Neural progenitor cell (in vitro differentiated cells): ENCODE measurements around the gene STYX. TPM values are rescaled to one million over a fixed set of nuclear protein-coding genes. Genes with fewer than 3 reads are reported as not detected.

Experiments used
- DNase-seq: peaks from one replicate; pipeline ENCODE4 v3.0.0-alpha.2; 2016; ENCODE audit warnings: low spot score
- H2AFZ ChIP-seq: fragments of 200-600 bp; sonication (generic); replicated peaks from 2 replicates; pipeline ENCODE4 v1.6.1; 2016; ENCODE audit warnings: antibody characterized with exemption
- H3F3A ChIP-seq: fragments of 200-600 bp; sonication (generic); 2 replicates; pipeline ENCODE4 v1.6.1; 2016; ENCODE audit warnings: antibody characterized with exemption, low read depth
- H3K27ac ChIP-seq: fragments of 200-600 bp; sonication (generic); 2 replicates; pipeline ENCODE4 v1.5.1; 2016; ENCODE audit warnings: mild to moderate bottlenecking
- H3K27me3 ChIP-seq: fragments of 200-600 bp; sonication (generic); 2 replicates; pipeline ENCODE4 v1.6.1; 2016; ENCODE audit warnings: mild to moderate bottlenecking, moderate library complexity
- H3K36me3 ChIP-seq: fragments of 200-600 bp; sonication (generic); 2 replicates; pipeline ENCODE4 v1.5.1; 2016
- H3K4me1 ChIP-seq: fragments of 200-600 bp; sonication (generic); 2 replicates; pipeline ENCODE4 v1.6.1; 2016; ENCODE audit warnings: mixed run types
- H3K4me2 ChIP-seq: fragments of 200-600 bp; sonication (generic); 2 replicates; pipeline ENCODE4 v1.6.1; 2016
- H3K4me3 ChIP-seq: fragments of 200-600 bp; sonication (generic); 2 replicates; pipeline ENCODE4 v1.5.1; 2016
- H3K79me2 ChIP-seq: fragments of 200-600 bp; sonication (generic); 2 replicates; pipeline ENCODE4 v1.6.1; 2016; ENCODE audit warnings: low read depth
- H3K9ac ChIP-seq: fragments of 200-600 bp; sonication (generic); 2 replicates; pipeline ENCODE4 v1.6.1; 2016
- H3K9me3 ChIP-seq: fragments of 200-600 bp; sonication (generic); 2 replicates; pipeline ENCODE4 v1.5.1; 2016; ENCODE audit warnings: low read depth
- H4K20me1 ChIP-seq: fragments of 200-600 bp; sonication (generic); 2 replicates; pipeline ENCODE4 v1.6.1; 2016; ENCODE audit warnings: low read depth
- H3K27ac Mint-ChIP-seq: 3 replicates; pipeline ENCODE4 v1.8.0; 2021; ENCODE audit warnings: mixed read lengths
- H3K27me3 Mint-ChIP-seq: 2 replicates; pipeline ENCODE4 v1.8.0; 2022; ENCODE audit warnings: low read depth, mild to moderate bottlenecking, inconsistent platforms, moderate library complexity, mixed read lengths; ENCODE audit not compliant: insufficient read depth
- H3K36me3 Mint-ChIP-seq: 3 replicates; pipeline ENCODE4 v1.8.0; 2021; ENCODE audit warnings: mixed read lengths
- H3K4me1 Mint-ChIP-seq: 3 replicates; pipeline ENCODE4 v1.8.0; 2021; ENCODE audit warnings: mixed read lengths
- H3K4me3 Mint-ChIP-seq: 3 replicates; pipeline ENCODE4 v1.8.0; 2021; ENCODE audit warnings: mild to moderate bottlenecking, moderate library complexity, mixed read lengths
- H3K9me3 Mint-ChIP-seq: 3 replicates; pipeline ENCODE4 v1.8.0; 2020; ENCODE audit warnings: mixed read lengths
- EZH2 ChIP-seq: fragments of 200-600 bp; sonication (generic); IDR thresholded peaks from 2 replicates; pipeline ENCODE4 v1.6.1; 2017; ENCODE audit warnings: antibody characterized with exemption, mild to moderate bottlenecking, moderate library complexity
- EZH2phosphoT487 ChIP-seq: fragments of 200-600 bp; sonication (generic); IDR thresholded peaks from 2 replicates; pipeline ENCODE4 v1.6.1; 2017; ENCODE audit warnings: antibody characterized with exemption
- total RNA-seq: library from RNA; depleted of rRNA; stranded (reverse); fragments of >200 nt; gene quantifications from 2 replicates; pipeline ENCODE4 v1.2.3, GENCODE V29; 2015; ENCODE audit warnings: low replicate concordance
- TF ChIP-seq, protein P1 (sequence below): fragments of 200-600 bp; sonication (generic); IDR thresholded peaks from 2 replicates; pipeline ENCODE4 v1.5.1; 2017; ENCODE audit warnings: antibody characterized with exemption, mild to moderate bottlenecking

STYX gene
- total RNA-seq, 1 donor from 2014 or later = 55.7 TPM

DNA sequence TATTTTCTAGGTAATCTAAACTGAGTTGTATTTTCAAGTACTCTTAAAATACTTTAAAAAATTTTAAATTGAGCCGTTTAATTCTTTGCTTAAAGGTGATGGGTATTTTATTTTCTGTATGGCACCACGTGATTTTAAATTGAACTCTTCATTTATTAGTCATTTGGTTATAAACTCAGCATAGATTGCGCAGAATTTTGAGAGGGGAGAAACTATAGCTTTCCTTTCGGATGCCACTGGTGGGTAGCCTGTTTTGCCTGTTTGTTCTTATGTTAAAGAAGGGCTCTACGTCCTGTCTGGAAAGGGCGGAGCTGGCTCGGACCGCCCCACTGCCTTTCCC is 411 bp upstream of the STYX start:
- Histone ChIP-seq H4K20me1 (no peaks in the 10 kb centered on the region), H3K4me2 (peak overlapping the region; percentile 61), H3K36me3 (peaks cover 14% of the 10 kb centered on the region), H2AFZ (no peak overlapping the region), H3F3A (peaks cover 43% of the 10 kb centered on the region), H3K4me1 (peaks cover 14% of the 10 kb centered on the region), H3K4me3 (peak overlapping the region; percentile 37), H3K27ac (no peak overlapping the region), H3K27me3 (no peaks in the 10 kb centered on the region), H3K79me2 (peaks cover 56% of the 10 kb centered on the region), H3K9me3 (no peaks in the 10 kb centered on the region), H3K9ac (no peak overlapping the region)
- Mint-ChIP-seq H3K27ac (no peak overlapping the region), H3K4me3 (peak overlapping the region; percentile 98), H3K27me3 (peaks cover 4% of the 10 kb centered on the region), H3K4me1 (peaks cover 12% of the 10 kb centered on the region), H3K9me3 (peaks cover 2% of the 10 kb centered on the region), H3K36me3 (peaks cover 27% of the 10 kb centered on the region)
- no peak for DNase-seq
- TF ChIP-seq EZH2 (no peak), EZH2phosphoT487 (no peak)
- TF ChIP-seq, protein P1, sequence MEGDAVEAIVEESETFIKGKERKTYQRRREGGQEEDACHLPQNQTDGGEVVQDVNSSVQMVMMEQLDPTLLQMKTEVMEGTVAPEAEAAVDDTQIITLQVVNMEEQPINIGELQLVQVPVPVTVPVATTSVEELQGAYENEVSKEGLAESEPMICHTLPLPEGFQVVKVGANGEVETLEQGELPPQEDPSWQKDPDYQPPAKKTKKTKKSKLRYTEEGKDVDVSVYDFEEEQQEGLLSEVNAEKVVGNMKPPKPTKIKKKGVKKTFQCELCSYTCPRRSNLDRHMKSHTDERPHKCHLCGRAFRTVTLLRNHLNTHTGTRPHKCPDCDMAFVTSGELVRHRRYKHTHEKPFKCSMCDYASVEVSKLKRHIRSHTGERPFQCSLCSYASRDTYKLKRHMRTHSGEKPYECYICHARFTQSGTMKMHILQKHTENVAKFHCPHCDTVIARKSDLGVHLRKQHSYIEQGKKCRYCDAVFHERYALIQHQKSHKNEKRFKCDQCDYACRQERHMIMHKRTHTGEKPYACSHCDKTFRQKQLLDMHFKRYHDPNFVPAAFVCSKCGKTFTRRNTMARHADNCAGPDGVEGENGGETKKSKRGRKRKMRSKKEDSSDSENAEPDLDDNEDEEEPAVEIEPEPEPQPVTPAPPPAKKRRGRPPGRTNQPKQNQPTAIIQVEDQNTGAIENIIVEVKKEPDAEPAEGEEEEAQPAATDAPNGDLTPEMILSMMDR = no peak

DNA sequence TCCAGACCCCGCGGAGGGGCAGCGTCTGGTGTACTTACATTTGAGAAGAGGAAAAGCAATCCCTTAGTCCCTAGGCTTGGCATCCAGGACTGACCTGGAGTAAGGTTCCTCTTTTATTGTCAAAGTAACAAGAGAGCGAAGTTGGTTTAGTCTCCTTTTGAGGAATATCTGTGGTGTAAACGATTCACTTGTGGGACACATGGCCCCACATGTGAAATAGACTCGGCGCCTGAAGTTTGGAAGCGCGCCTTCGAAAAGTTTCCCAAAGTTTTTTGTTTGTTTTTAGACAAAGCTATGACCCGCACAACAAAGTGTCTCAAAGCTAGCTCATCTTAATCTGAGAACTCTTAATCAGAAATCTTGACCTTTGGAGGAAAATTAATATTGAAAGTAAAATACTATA is 744 bp downstream of the STYX start:
- peaks cover 5% of the 10 kb centered on the region for H4K20me1 ChIP-seq
- Mint-ChIP-seq H3K9me3 (peaks cover 2% of the 10 kb centered on the region), H3K4me3 (peak overlapping the region; percentile 98), H3K27ac (peak overlapping the region; percentile 89), H3K27me3 (peaks cover 4% of the 10 kb centered on the region), H3K36me3 (peaks cover 29% of the 10 kb centered on the region), H3K4me1 (peaks cover 15% of the 10 kb centered on the region)
- no peaks in the 10 kb centered on the region for H3K9me3 ChIP-seq
- H3K27ac ChIP-seq = peak overlapping the region; percentile 72
- peaks cover 13% of the 10 kb centered on the region for H3K36me3 ChIP-seq
- no peak for DNase-seq
- H3K4me2 ChIP-seq = peak overlapping the region; percentile 93
- H3K27me3 ChIP-seq = no peaks in the 10 kb centered on the region
- H3K4me3 ChIP-seq = peak overlapping the region; percentile 90
- peaks cover 53% of the 10 kb centered on the region for H3F3A ChIP-seq
- TF ChIP-seq EZH2phosphoT487 (no peak), EZH2 (no peak)
- TF ChIP-seq, protein P1 = no peak
- H3K9ac ChIP-seq = peak overlapping the region; percentile 80
- H3K79me2 ChIP-seq = peaks cover 67% of the 10 kb centered on the region
- peaks cover 23% of the 10 kb centered on the region for H3K4me1 ChIP-seq
- H2AFZ ChIP-seq = peak overlapping the region; percentile 48

DNA sequence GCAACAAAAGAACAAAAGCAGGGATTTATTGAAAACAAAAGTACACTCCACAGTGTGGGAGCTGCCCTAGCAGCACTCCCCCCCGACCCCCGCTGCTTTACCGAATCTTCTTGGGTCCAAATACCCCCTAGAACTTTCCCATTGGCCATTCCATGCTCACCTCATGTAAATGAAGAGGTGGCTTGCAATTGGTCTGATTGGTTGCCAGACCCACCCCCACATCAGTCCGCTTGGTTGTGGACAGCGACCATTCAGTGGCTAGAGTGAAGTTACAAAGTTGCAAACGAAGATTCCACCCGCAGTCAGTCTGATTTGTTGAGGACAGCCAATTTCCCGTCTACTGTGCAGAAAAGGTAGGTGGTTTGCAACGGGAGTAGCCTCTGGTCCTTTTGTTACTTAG is 3.9 kb downstream of the STYX start:
- H3K36me3 Mint-ChIP-seq = peaks cover 28% of the 10 kb centered on the region
- no peak overlapping the region for H2AFZ ChIP-seq

DNA sequence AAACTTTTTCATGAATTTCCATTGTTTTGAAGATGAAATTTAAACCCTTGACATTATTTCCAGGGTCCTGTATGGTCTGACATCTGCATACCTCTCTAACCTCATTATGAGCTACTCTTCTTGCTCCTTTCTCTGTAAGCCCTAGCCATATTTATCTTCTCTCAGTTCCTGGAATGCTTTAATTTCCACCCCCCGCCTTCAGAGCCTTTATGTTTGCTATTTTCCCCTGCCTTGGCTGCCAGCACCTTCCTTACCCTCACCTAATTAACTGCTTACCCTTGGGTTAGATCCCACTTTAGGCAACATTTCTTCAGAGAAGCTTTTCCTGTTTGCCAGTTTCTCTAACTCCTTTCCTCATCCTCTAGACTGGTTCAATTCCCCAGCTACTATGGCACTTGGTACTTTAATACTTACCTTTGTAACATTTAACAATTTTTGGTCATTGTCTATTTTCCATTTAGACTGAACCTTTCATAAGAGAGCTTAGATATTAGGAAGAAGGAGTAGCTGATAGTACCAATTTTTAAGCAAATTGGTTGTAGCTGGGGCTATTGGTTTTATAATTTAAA is 6.0 kb downstream of the STYX start:
- peak overlapping the region; percentile 21 for H3K4me3 ChIP-seq
- Mint-ChIP-seq H3K4me1 (peaks cover 16% of the 10 kb centered on the region), H3K9me3 (peaks cover 2% of the 10 kb centered on the region), H3K4me3 (no peak overlapping the region), H3K27ac (no peak overlapping the region), H3K36me3 (peaks cover 29% of the 10 kb centered on the region), H3K27me3 (peaks cover 3% of the 10 kb centered on the region)
- DNase-seq = peak; percentile 46
- peaks cover 38% of the 10 kb centered on the region for H3F3A ChIP-seq
- H3K4me2 ChIP-seq = peak overlapping the region; percentile 46
- peaks cover 40% of the 10 kb centered on the region for H3K4me1 ChIP-seq
- no peak for TF ChIP-seq EZH2phosphoT487
- TF ChIP-seq, protein P1 = no peak
- no peak for TF ChIP-seq EZH2
- H3K27ac ChIP-seq = peak overlapping the region; percentile 19
- H3K36me3 ChIP-seq = peaks cover 6% of the 10 kb centered on the region
- peaks cover 12% of the 10 kb centered on the region for H4K20me1 ChIP-seq
- no peaks in the 10 kb centered on the region for H3K27me3 ChIP-seq
- H2AFZ ChIP-seq = no peak overlapping the region
- H3K9me3 ChIP-seq = no peaks in the 10 kb centered on the region
- H3K9ac ChIP-seq = no peak overlapping the region
- peaks cover 100% of the 10 kb centered on the region for H3K79me2 ChIP-seq

More for the DNA sequence above, 3.9 kb downstream of the STYX start:
- Histone ChIP-seq H3K9ac (no peak overlapping the region), H3F3A (peaks cover 46% of the 10 kb centered on the region), H3K79me2 (peaks cover 87% of the 10 kb centered on the region), H3K27me3 (no peaks in the 10 kb centered on the region), H3K9me3 (no peaks in the 10 kb centered on the region), H3K4me3 (no peak overlapping the region), H4K20me1 (peaks cover 12% of the 10 kb centered on the region), H3K4me2 (peak overlapping the region; percentile 15), H3K36me3 (peaks cover 3% of the 10 kb centered on the region), H3K4me1 (peaks cover 40% of the 10 kb centered on the region), H3K27ac (no peak overlapping the region)
- peak; percentile 42 for DNase-seq
- TF ChIP-seq EZH2phosphoT487 = no peak
- no peak overlapping the region for H3K4me3 Mint-ChIP-seq
- peaks cover 19% of the 10 kb centered on the region for H3K4me1 Mint-ChIP-seq
- no peak overlapping the region for H3K27ac Mint-ChIP-seq
- H3K27me3 Mint-ChIP-seq = peaks cover 4% of the 10 kb centered on the region
- peaks cover 2% of the 10 kb centered on the region for H3K9me3 Mint-ChIP-seq
